SK-N-SH (cell line): ENCODE results near the gene PKDCC. TPM values are rescaled to one million over a fixed set of nuclear protein-coding genes. Genes with fewer than 3 reads are reported as not detected.

Source experiments
- CTCF ChIA-PET: fragments of 300-600, 350-600 bp; formaldehyde crosslinking; extraction: SDS; loops from one replicate; lab custom pipeline; 2021; lab: Yijun Ruan, JAX
- POLR2A ChIA-PET: fragments of 350-600 bp; sonication (Branson Sonifier 250); formaldehyde crosslinking; extraction: SDS; loops from one replicate; lab custom pipeline; 2020; ENCODE audit warnings: antibody characterized with exemption, inconsistent platforms; lab: Yijun Ruan, JAX
- DNase-seq: peaks from one replicate; pipeline ENCODE4 v3.0.0; 2012
- H2AFZ ChIP-seq: fragments of 200-600 bp; sonication (generic); 2 replicates; pipeline ENCODE4 v1.8.1; 2016; ENCODE audit warnings: antibody characterized with exemption, mild to moderate bottlenecking, low read depth
- H3F3A ChIP-seq: fragments of 200-600 bp; sonication (generic); replicated peaks from 2 replicates; pipeline ENCODE3; 2016; ENCODE audit warnings: antibody characterized with exemption, mild to moderate bottlenecking; ENCODE audit not compliant: insufficient read depth
- H3K27ac ChIP-seq, 2 experiments: fragments of 200-500 bp in 1 of 2; fragments of 200-600 bp in 1 of 2; sonication (Bioruptor generic) in 1 of 2; sonication (generic), shearing (Covaris generic) in 1 of 2; 2 replicates each; pipeline versions ENCODE4 v1.5.1 to v1.6.1; 2014 to 2016; ENCODE audit warnings: low read depth in 2 of 2, inconsistent platforms in 1 of 2, low read length in 1 of 2, mild to moderate bottlenecking in 1 of 2, mixed read lengths in 1 of 2
- H3K27me3 ChIP-seq: fragments of 200-600 bp; sonication (generic), shearing (Covaris generic); 2 replicates; pipeline ENCODE4 v1.6.1; 2016; ENCODE audit warnings: mixed run types; ENCODE audit not compliant: insufficient read depth
- H3K36me3 ChIP-seq, 2 experiments: fragments of 200-500 bp in 1 of 2; fragments of 200-600 bp in 1 of 2; sonication (Bioruptor generic) in 1 of 2; sonication (generic) in 1 of 2; replicated peaks in 1 of 2; 2 replicates each; pipeline versions ENCODE3 to v1.5.1; 2014 to 2016; ENCODE audit warnings: low read length in 1 of 2, mild to moderate bottlenecking in 1 of 2; ENCODE audit not compliant: insufficient read depth in 2 of 2, control insufficient read depth in 1 of 2
- H3K4me1 ChIP-seq, 2 experiments: fragments of 200-500 bp in 1 of 2; fragments of 200-600 bp in 1 of 2; sonication (Bioruptor generic) in 1 of 2; sonication (generic), shearing (Covaris generic) in 1 of 2; 2 replicates each; pipeline versions ENCODE4 v1.5.1 to v1.6.1; 2014 to 2016; ENCODE audit warnings: low read depth in 1 of 2, low read length in 1 of 2, mixed run types in 1 of 2; ENCODE audit not compliant: insufficient read depth in 2 of 2, control insufficient read depth in 1 of 2
- H3K4me2 ChIP-seq: fragments of 200-600 bp; sonication (generic), shearing (Covaris generic); 2 replicates; pipeline ENCODE4 v1.6.1; 2017; ENCODE audit warnings: mixed run types
- H3K4me3 ChIP-seq, 2 experiments: fragments of 200-500 bp in 1 of 2; fragments of 200-600 bp in 1 of 2; sonication (Bioruptor generic) in 1 of 2; sonication (generic), shearing (Covaris generic) in 1 of 2; 2 replicates each; pipeline versions ENCODE4 v1.5.1 to v1.8.1; 2014 to 2016; ENCODE audit warnings: low read depth in 2 of 2, inconsistent platforms in 1 of 2, low read length in 1 of 2, mild to moderate bottlenecking in 1 of 2, mixed read lengths in 1 of 2, moderate library complexity in 1 of 2
- H3K79me2 ChIP-seq: fragments of 200-600 bp; sonication (generic); 2 replicates; pipeline ENCODE4 v1.8.1; 2017; ENCODE audit warnings: mild to moderate bottlenecking; ENCODE audit not compliant: insufficient read depth
- H3K9ac ChIP-seq: fragments of 200-600 bp; sonication (generic); 2 replicates; pipeline ENCODE4 v1.6.1; 2017; ENCODE audit warnings: mixed run types
- H3K9me2 ChIP-seq: fragments of 200-600 bp; sonication (generic); 2 replicates; pipeline ENCODE4 v1.6.1; 2017; ENCODE audit warnings: mixed run types
- H3K9me3 ChIP-seq: fragments of 200-600 bp; sonication (generic); 2 replicates; pipeline ENCODE4 v1.6.1; 2017; ENCODE audit warnings: mixed run types, mild to moderate bottlenecking, moderate library complexity
- H4K20me1 ChIP-seq: fragments of 200-600 bp; sonication (generic); 2 replicates; pipeline ENCODE4 v1.6.1; 2017; ENCODE audit warnings: mild to moderate bottlenecking, mixed run types; ENCODE audit not compliant: insufficient read depth
- CHD2 ChIP-seq: fragments of 150-350 bp; IDR thresholded peaks from 2 replicates; pipeline ENCODE4 v1.6.1; 2018; ENCODE audit warnings: low read length; ENCODE audit not compliant: partially characterized antibody
- EZH2phosphoT487 ChIP-seq: fragments of 200-600 bp; sonication (generic); IDR thresholded peaks from 2 replicates; pipeline ENCODE4 v1.6.1; 2017; ENCODE audit warnings: low read depth, mixed run types, mild to moderate bottlenecking, antibody characterized with exemption, moderate library complexity, borderline replicate concordance
- FOXJ3 ChIP-seq: sonication (generic); formaldehyde crosslinking; IDR thresholded peaks from 2 replicates; pipeline ENCODE4 v1.5.1; 2020; ENCODE audit warnings: mild to moderate bottlenecking, missing genetic modification reagents
- IRF3 ChIP-seq: fragments of 150-350 bp; IDR thresholded peaks from 2 replicates; pipeline ENCODE4 v1.6.1; 2016; ENCODE audit warnings: mild to moderate bottlenecking, low read depth, low read length
- MXI1 ChIP-seq: IDR thresholded peaks from 2 replicates; pipeline ENCODE4 v1.6.1; 2012; ENCODE audit warnings: mild to moderate bottlenecking, low read depth, low read length, improper control_type of control experiment
- POLR2AphosphoS5 ChIP-seq: IDR thresholded peaks from 2 replicates; pipeline ENCODE4 v1.6.1; 2012; ENCODE audit warnings: low read depth, low read length
- RFX5 ChIP-seq: IDR thresholded peaks from 2 replicates; pipeline ENCODE4 v1.6.1; 2012; ENCODE audit warnings: mild to moderate bottlenecking, improper control_type of control experiment, low read length
- RXRA ChIP-seq: IDR thresholded peaks from 2 replicates; pipeline ENCODE4 v1.4.0; 2012; ENCODE audit warnings: low read depth, mild to moderate bottlenecking, borderline replicate concordance
- SIN3A ChIP-seq: IDR thresholded peaks from 2 replicates; pipeline ENCODE4 v1.6.1; 2012; ENCODE audit warnings: low read depth, mild to moderate bottlenecking, low read length, moderate library complexity, borderline replicate concordance
- SMC3 ChIP-seq: IDR thresholded peaks from 2 replicates; pipeline ENCODE4 v1.6.1; 2012; ENCODE audit warnings: low read depth, low read length, improper control_type of control experiment
- TEAD4 ChIP-seq: IDR thresholded peaks from 2 replicates; pipeline ENCODE4 v1.4.0; 2012; ENCODE audit warnings: mild to moderate bottlenecking, borderline replicate concordance; ENCODE audit not compliant: insufficient read depth
- WGBS: methylation state at CpG from one replicate; pipeline ENCODE4 v1.1.6; 2017; ENCODE audit warnings: low lambda C conversion rate; 5-methylcytosine and 5-hydroxymethylcytosine counted together
- polyA plus RNA-seq, 3 experiments: library from polyadenylated mRNA; depleted of rRNA; stranded (reverse); fragments of >200 nt; gene quantifications; 2 replicates each; pipeline ENCODE4 v1.2.3, GENCODE V29; 2012
- TF ChIP-seq, protein P1 (sequence below): fragments of 150-350 bp; IDR thresholded peaks from 2 replicates; pipeline ENCODE4 v1.6.1; 2017; ENCODE audit warnings: antibody characterized with exemption, low read length, low read depth, borderline replicate concordance
- TF ChIP-seq, protein P2 (sequence below): IDR thresholded peaks from 2 replicates; pipeline ENCODE4; 2012
- TF ChIP-seq, protein P3 (sequence below): IDR thresholded peaks from 2 replicates; pipeline ENCODE4 v1.6.1; 2012; ENCODE audit warnings: mild to moderate bottlenecking, low read depth, low read length, moderate library complexity

The PKDCC gene
- polyA plus RNA-seq, 1 of the 3 experiments (the other 2 are of a cell fraction) = 16.0 TPM

- ChIA-PET POLR2A (no interaction called here), CTCF (interaction anchor here (0.8 to 2.4 kb wide), 4 partner anchors 9 to 165 kb away, joined by 3 to 9 read pairs (median 4); no protein-coding TSS in a partner anchor)
- Histone ChIP-seq H3F3A (no peaks in the 10 kb centered on the region), H3K36me3 (no peaks in the 10 kb centered on the region), H4K20me1 (no peaks in the 10 kb centered on the region), H3K9ac (no peak overlapping the region), H3K4me1 (peaks cover 0 to 6% of the 10 kb centered on the region in 2 experiments; a peak in 1 of 4 replicates), H3K79me2 (no peaks in the 10 kb centered on the region), H3K4me3 (no peak overlapping the region; a peak in 1 of 4 replicates), H3K27ac (no peak overlapping the region), H3K4me2 (no peak overlapping the region; the same call in 1 of the 2 replicates), H2AFZ (no peak overlapping the region), H3K9me2 (no peaks in the 10 kb centered on the region), H3K9me3 (no peaks in the 10 kb centered on the region), H3K27me3 (no peaks in the 10 kb centered on the region)
- no peak for DNase-seq
- 59% methylated on average over 5 of the region's 5 CpGs for WGBS
- TF ChIP-seq RFX5 (no peak), SIN3A (no peak), FOXJ3 (no peak), RXRA (no peak), SMC3 (no peak), EZH2phosphoT487 (no peak), CHD2 (no peak), POLR2AphosphoS5 (no peak), MXI1 (no peak), IRF3 (no peak), TEAD4 (no peak)
- TF ChIP-seq, protein P1, sequence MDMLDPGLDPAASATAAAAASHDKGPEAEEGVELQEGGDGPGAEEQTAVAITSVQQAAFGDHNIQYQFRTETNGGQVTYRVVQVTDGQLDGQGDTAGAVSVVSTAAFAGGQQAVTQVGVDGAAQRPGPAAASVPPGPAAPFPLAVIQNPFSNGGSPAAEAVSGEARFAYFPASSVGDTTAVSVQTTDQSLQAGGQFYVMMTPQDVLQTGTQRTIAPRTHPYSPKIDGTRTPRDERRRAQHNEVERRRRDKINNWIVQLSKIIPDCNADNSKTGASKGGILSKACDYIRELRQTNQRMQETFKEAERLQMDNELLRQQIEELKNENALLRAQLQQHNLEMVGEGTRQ = no peak
- TF ChIP-seq, protein P2, sequence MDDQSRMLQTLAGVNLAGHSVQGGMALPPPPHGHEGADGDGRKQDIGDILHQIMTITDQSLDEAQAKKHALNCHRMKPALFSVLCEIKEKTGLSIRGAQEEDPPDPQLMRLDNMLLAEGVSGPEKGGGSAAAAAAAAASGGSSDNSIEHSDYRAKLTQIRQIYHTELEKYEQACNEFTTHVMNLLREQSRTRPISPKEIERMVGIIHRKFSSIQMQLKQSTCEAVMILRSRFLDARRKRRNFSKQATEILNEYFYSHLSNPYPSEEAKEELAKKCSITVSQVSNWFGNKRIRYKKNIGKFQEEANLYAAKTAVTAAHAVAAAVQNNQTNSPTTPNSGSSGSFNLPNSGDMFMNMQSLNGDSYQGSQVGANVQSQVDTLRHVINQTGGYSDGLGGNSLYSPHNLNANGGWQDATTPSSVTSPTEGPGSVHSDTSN = no peak
- TF ChIP-seq, protein P3, sequence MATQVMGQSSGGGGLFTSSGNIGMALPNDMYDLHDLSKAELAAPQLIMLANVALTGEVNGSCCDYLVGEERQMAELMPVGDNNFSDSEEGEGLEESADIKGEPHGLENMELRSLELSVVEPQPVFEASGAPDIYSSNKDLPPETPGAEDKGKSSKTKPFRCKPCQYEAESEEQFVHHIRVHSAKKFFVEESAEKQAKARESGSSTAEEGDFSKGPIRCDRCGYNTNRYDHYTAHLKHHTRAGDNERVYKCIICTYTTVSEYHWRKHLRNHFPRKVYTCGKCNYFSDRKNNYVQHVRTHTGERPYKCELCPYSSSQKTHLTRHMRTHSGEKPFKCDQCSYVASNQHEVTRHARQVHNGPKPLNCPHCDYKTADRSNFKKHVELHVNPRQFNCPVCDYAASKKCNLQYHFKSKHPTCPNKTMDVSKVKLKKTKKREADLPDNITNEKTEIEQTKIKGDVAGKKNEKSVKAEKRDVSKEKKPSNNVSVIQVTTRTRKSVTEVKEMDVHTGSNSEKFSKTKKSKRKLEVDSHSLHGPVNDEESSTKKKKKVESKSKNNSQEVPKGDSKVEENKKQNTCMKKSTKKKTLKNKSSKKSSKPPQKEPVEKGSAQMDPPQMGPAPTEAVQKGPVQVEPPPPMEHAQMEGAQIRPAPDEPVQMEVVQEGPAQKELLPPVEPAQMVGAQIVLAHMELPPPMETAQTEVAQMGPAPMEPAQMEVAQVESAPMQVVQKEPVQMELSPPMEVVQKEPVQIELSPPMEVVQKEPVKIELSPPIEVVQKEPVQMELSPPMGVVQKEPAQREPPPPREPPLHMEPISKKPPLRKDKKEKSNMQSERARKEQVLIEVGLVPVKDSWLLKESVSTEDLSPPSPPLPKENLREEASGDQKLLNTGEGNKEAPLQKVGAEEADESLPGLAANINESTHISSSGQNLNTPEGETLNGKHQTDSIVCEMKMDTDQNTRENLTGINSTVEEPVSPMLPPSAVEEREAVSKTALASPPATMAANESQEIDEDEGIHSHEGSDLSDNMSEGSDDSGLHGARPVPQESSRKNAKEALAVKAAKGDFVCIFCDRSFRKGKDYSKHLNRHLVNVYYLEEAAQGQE = no peak
Measured at GRCh38 chr2:42035241-42035640, 12.6 kb upstream of the PKDCC start.
